HG02938 (cell line): ENCODE data around the gene IER5.

Source experiments
- ATAC-seq: cut with Tn5 transposase; IDR thresholded peaks from one replicate; pipeline ENCODE4 v1.9.1; 2021; ENCODE audit warnings: mild to moderate bottlenecking, moderate library complexity; ENCODE audit not compliant: unreplicated experiment

IER5 gene

DNA sequence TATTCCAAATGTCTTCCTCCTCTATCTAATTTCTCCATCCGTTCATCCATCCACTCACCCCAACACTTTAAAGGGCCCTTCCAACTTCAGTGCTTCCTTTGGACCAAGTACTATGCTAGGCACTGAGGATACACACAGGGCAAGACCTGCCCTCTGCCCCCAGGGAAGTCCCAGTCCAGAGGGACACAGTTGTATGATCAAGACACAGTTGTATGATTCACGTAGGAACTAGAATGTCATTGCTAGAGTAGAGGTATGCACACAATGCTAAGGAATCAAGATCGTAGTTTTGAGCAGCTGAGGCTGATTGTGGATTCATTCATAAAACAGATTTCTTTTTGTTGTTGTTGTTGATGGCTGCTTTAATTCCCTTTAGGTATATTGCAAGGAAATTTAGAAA is 11.6 kb upstream of the IER5 start:
- no peak for ATAC-seq

DNA sequence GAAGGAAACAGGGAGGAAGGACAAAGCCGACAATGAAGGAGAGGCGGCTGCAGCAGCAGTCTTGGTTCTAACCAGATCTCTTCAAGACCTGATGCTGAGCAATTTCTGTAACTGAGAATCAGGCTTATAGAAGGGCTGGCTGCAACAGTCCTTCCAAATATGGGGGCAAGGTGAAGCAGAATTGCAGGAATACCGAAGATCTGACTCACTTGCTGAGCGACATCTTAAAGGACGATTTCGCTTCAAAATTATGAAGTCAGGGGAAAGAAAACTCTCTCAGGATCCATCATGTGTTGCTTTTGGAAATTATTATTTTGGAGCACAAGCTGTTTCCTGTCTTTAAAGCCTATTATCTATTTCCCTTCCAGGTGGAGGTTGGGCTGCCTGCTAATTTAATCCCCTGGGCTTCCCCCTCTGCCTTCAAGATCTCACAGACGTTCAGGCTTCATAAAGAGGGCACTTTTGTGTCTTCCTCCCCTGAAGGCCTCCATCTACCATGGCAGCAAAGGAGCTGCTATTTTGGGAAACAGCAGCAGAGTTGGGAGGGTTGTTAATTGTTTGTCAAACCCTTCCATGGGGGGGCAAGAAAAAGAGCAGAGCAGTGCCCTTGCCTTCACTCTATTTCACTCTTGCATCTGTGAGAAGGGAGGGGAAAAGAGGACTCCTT is 10.8 kb upstream of the IER5 start:
- ATAC-seq, result no peak

DNA sequence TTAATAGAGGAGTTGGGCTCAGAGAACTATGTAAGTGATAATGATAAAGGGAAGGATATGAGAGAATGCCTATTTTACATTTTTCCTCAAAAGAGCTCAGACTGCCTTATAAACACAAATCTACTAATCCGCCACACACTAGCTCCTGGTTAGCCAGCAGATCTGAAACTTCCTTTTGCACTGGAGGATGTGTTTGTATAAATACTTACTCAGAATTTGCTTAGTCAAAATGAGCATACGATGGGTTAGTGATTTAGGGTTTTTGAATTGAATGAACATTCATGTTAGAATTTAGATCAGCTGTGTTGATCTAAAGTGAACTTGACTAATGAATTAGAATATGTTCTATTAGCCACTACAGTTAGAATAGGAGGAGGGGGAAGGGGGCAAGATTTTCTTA is 9.1 kb upstream of the IER5 start:
- no peak for ATAC-seq

DNA sequence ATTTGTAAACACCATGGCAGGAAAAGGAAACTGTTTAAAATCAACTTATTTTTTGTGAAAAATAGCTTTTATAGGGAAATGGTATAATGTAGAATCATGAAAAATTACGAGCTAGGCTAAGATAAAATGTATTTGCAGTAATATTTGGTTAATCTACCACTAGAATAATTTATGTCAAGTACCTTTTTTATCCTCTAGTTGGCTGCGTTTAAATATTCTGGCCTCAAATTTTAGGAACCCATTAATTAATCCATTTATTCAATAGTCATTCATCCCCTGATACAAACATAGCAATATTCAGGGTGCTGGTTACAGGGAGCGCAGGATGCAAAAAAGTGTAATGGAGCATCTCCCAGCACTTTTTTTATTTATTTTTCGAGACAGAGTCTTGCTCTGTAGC is 8.6 kb upstream of the IER5 start:
- ATAC-seq, result no peak

DNA sequence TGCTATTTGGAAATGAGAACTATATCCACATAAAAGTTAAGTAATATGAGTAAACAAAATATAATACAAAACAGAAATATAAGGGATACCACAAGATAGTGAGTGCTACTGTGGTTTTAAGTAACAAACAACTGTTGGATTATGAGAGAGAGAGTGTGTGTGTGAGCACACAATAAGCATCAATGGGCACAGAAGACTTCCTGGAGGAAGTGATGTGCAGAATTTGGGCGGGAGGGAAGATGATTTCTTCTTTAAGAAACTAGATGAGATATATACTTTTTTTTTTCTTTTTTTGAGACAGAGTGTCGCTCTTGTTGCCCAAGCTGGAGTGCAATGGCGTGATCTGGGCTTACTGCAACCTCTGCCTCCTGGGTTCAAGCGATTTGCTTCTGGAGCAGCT is 7.9 kb upstream of the IER5 start:
- no peak for ATAC-seq

DNA sequence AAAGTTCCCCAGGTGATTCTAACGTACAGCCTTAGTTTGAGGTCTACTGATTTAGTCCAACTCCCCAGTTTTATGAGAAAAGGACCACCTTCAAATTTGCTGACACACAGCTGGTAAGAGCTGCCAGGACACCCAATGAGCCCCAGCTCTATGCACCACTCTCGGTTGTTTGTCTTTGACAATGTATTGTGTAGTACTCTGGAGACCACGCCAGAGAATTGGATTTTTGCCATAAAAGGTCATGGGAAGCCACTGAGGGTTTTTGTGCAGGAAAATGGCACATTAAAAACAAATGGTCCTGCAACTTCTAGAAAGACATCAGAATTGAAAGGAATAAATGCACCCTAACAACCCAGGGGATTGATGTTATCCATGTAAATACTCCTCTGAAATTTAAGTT is 7.1 kb upstream of the IER5 start:
- ATAC-seq, result no peak

DNA sequence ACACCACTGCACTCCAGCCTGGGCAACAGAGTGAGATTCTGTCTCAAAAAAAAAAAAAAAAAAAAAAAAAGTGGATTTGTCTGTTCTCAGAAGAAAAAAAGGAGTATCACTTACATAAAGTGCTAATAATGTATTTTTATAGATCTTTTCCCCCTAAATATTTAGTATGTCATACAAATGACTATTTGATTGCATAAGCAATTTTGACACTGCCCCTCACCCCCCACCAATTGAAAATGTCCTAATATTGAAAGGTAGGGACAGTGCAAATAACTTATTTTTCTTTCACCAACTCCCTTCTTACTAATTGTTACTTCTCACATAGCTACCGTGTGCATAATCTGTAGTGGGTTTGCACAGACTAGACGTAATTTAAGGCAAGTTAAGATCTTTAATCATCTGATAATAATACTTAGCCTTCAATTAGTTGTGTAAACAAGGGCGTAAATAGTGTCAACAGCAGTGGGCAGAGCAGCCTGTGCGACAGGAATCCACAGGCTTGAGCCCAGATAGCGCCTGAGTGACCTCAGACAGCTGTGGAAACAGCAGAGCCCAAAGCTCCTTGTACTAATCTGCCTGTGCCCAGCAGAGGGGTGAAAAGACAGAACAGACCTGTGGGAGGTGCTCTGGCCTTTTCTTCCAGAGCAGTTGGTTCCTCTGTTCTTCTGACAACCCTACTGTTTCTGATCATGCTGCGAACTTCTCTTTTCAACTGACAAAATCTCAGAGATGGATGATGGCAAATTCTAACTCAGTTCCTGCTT is 4.5 kb upstream of the IER5 start:
- ATAC-seq, result peak; percentile 30

DNA sequence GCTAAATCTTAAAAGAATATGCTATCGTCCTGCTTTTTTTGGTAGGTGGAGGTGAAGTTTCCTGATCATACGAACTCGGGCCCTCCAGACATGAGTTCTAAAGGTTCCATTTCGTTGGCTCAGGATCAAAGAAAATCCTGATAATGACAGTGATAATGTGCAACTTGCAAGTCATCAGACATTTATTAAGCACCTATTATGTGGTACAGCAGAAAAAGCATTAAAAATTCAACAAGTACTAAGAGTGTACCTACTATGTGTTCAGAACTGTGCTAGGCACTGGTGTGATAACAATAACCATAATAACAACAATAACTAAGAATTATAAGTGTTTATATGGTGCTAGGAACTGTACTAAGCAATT is 3.9 kb upstream of the IER5 start:
- ATAC-seq, result no peak

DNA sequence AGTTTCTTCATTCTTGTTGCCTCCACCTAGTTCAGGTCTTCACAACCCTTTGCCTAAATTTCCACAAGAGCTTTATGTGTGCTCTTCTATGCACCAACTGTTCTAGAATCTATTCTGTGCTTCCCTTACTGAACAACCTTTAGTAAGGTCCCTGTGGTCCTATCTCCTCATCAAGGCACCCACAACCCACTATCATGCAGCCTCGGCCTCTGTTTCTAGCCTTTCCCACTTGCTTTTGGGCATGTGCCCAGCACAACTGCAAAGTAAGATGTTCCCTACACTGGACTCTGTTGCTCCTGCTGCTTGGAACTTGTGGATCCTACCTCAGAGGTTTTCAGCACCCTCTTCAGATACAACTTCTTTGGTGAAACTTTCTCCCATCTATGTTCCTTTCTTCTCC is 2.4 kb upstream of the IER5 start:
- no peak for ATAC-seq

DNA sequence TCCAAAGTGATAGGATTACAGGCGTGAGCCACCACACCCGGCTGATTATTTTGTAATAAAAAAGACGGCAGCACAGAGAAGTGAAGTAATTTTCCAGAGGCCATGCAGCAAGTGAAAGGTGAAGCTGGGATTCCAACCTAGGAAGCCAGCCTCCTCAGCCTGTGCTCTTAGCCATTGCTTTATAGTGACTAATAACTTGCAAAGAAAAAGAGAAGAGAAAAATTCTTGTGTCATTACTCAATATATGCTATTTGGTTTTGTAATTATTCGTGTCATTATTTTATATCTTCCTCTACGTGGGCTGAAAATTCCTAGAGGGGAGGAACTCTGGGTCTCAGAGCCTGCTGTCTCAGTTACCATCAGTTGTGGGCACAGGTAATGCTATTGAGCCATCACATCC is 1.6 kb upstream of the IER5 start:
- ATAC-seq, result no peak

DNA sequence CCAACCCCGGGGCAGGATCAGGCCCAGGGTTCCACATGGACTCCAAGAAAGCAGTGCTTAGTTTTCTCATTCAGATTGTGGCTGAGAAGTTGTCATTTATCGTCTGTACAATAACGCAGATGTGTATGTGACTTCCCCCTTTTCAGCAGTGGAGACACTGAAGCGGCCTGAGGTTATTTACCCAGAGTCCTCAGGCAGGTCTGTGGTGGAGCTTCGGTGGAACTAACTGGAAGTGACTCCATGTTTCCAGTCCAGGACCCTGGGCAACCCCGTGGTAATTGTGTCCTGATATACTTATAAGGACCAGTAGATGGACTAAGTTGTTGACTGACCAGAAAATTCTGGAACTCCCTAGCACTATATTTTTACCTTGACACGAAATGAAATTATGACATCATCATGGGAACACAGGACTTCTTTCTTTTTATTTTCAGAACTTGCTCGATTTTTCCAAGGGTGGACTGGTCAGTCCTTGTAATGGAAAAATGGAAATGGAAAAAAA is 1.0 kb upstream of the IER5 start:
- no peak for ATAC-seq

DNA sequence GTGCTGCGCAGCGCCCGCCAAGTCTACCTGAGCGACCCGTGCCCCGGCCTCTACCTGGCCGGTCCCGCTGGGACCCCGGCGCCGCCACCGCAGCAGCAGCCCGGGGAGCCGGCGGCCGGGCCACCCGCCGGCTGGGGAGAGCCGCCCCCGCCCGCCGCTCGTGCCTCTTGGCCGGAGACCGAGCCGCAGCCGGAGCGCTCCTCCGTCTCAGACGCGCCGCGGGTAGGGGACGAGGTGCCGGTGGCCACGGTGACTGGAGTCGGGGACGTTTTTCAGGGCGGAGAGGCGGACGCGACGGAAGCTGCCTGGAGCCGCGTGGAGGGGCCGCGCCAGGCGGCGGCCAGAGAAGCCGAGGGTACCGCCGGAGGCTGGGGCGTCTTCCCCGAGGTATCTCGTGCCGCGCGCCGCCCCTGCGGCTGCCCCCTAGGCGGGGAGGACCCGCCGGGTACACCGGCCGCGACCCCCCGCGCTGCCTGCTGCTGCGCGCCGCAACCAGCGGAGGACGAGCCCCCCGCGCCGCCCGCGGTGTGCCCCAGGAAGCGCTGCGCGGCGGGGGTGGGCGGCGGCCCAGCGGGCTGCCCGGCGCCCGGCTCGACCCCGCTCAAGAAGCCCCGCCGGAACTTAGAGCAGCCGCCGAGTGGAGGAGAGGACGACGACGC is 646 bp downstream of the IER5 start:
- ATAC-seq, result no peak

DNA sequence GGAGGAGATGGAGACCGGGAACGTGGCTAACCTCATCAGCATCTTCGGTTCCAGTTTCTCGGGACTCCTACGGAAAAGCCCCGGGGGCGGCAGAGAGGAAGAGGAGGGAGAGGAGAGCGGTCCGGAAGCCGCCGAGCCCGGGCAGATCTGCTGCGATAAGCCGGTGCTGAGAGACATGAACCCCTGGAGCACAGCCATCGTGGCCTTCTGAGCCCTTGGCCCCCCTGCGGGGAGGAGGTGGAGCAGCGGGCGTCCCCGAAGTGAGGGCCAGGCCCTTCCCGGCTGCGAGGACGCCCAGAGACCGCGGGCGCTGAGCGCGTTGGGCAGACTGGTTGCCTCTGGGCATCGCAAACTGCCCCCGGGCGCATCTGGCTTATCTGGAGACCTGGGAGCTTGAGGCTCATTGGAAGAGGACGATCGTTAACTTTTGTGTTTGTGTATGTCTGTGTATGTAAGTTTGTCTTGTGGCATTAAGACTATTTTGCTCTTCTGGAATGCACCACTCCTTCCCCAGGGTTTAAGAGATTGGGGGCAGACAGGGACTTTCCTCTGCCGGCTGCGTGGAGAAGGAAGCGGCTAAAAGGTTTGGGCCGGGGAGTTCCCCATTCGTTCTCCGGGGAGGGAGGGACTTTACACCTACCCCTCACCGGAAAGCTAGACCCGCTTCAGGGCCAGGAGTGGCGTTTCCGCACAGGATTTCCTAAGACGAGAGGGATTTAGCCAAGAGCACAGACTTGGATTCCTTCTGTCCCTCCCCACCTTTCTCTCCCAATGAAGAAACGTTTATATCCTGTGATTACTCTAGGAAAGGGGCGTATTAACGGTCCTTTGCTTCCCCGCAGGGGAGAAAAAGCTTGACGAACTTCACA is 1.4 kb downstream of the IER5 start:
- ATAC-seq, result no peak

DNA sequence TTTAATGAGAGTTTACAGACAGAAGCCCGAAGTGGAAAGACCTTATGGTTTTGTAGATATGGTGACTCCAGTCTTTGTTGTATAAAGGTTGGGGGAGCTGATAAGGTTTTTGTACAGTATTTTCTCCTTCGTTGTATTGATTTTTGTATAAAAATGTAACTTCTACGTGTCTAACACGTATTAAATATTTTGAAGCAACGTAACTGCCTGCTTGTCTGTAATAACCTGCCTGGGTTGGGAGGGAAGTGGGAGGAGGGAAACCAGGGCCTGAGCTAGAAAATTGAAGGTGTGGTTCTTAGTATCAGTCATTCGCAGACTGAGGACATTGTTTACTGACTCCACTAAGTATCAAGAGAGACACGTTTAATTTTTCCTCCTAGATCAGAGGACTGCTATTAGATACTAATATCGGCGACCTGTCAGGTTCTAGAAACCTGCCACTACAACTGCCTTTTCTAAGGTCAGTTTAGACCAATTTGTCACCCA is 2.2 kb downstream of the IER5 start:
- ATAC-seq, result no peak

DNA sequence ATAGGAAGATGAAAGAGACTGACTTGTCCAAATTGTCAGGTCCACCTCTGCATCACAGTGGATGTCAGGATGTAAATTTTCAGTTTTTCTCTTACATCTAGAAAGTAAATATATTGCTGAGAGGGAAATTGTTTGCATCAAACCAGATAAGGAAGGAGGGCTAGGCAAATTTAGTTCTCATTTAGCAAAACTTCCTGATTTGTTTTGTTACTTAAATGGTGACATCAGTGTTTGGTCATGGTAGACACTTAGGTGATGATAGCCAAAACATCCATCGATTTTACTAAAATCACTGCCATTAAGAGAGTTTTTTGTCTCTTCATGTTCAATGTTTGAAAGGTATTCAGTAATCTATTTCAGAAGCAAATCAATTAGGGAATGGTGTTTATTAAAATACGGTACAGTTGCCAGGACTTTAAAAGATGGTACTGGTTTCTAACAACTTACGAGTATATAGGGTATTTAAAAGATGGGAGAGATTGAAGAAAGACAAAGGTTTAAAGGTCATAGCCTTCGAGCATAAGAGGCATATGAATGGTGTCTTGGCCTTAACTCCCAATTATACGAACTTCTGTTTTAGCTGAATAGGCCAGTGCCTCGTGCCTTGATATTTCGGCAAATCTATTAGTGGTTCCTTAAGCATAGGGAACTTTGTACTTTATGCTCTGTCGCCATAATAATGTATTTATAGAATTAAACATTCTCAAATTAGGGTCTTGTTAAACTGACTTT is 3.0 kb downstream of the IER5 start:
- ATAC-seq, result no peak

DNA sequence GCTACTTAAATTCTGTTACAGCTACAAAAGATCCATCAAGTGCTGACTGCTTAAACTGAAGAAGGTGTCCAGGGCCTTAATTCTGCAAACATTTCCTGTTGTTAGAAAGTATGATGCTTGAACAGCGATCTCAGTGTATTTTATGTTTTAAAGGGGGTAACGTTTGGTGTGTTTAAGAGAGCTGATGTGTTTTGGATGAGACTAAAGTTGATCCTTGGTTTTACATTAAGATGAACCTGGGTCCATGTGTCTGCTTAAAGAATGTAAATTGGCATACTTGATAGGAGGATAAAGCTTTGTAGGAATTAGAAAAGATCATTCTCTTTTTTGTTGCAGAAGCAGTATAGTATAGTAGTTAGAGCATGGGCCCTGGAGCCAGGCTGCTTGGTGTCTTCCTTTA is 3.6 kb downstream of the IER5 start:
- no peak for ATAC-seq

DNA sequence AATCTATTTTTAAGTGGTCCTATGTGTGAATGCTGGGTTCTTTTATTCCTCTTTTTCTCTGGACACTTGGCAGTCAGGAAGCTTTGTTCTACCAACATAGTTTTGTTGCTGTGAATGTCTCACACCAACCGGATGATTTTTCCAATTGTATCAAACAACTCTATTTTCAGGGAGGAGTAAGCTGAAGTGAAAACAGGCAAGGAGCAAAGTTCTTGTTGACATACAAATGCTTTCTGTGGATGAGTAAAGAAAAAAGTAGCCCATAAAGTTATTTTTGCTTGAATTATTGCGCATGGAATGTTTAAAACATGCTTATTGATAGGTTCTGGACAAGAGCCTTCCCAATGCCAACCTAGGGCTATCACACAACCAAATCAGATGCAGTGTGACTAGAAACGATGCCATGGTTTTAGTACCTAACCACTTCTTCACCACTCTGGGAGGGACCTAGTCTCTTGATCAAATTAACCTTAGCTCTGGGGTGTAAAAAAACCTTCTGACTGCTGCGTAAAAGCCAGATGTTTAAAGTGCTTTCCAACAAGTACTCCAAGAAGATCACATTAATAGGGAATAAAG is 4.5 kb downstream of the IER5 start:
- no peak for ATAC-seq

DNA sequence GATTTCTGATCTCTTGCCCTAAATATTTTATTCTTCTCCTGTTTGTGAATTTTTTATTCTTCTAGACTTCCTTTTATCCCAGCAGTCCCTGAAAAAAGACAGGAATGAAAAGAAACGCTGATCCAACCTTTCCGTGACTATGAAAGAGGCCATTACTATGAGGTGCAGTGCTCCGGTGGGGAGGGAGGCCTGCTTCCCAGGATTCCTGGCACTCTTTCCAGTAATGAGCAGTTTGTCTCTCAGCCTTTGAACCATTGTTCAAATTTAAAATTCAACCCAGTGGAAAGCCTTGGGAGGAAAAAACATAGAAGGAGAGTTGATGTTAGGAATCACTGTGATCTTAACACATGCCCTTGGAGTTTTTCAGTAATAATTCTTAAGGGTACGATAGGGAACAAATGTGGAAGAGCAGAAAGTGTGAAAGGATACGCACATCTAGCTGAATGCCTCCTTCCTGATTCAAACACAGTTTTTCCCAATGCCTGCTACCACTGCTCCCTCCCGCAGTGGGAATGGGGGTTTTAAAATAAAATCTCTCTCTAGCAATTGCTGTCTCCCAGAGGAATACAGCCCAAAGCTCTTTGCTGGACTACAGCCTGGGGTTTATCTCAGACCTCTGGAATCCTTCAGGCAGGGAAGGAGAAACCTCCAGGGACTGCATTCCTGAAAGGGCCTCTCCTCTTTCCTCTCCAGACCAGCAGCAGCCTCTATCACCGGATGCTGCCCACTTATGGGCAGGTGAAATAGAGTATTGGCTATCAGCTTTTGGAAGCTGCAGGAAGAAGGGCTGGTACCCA is 6.1 kb downstream of the IER5 start:
- no peak for ATAC-seq

DNA sequence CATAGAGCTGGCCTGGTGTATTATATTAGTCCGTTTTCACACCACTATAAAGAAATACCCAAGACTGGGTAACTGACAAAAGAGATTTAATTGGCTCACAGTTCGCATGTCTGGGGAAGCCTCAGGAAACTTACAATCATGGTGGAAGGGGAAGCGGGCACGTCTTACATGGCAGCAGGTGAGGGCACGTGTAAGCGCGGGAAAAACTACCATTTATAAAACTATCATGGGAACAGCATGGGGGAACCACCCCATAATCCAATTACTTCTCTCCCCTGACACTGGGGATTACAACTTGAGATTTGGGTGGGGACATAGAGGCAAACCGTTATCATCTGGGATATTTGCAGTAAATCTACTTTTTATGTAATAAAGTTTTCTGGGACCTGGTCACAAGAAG is 6.8 kb downstream of the IER5 start:
- no peak for ATAC-seq
